Mucosa of descending colon (tissue), 3 donors: Measurements from ENCODE around the gene GLIS1. TPM values are rescaled to one million over a fixed set of nuclear protein-coding genes. Genes with fewer than 3 reads are reported as not detected.

ENCODE experiments used
- ATAC-seq: fragments of 200-7000 bp; cut with Tn5 transposase; one replicate; pipeline ENCODE4 v1.9.1; 2020; ENCODE audit warnings: mild to moderate bottlenecking, moderate library complexity
- DNase-seq, 3 donors: peaks; one replicate each; pipeline ENCODE4 v3.0.0-alpha.2; 2020
- H3K36me3 ChIP-seq: fragments of 200-600 bp; one replicate; pipeline ENCODE4 v1.8.0; 2021; ENCODE audit warnings: low read depth, mild to moderate bottlenecking
- H3K4me1 ChIP-seq: fragments of 200-600 bp; one replicate; pipeline ENCODE4 v1.8.0; 2021; ENCODE audit warnings: low read depth, mild to moderate bottlenecking
- H3K4me3 ChIP-seq: fragments of 200-600 bp; one replicate; pipeline ENCODE4 v1.8.0; 2021; ENCODE audit warnings: mild to moderate bottlenecking
- H3K9me3 ChIP-seq: fragments of 200-600 bp; one replicate; pipeline ENCODE4 v1.8.0; 2021; ENCODE audit warnings: mild to moderate bottlenecking
- CTCF ChIP-seq: fragments of 200-600 bp; IDR thresholded peaks from one replicate; pipeline ENCODE4 v1.8.0; 2022; ENCODE audit warnings: antibody characterized with exemption, mild to moderate bottlenecking
- intact Hi-C, 2 donors: fragments of 100-400 bp; cut with DNase I in 1 of 2; cut with micrococcal nuclease in 1 of 2; formaldehyde crosslinking; loops; one replicate each; pipeline versions ENCODE4 v1.11.0 to v1.11.1; 2022; cut with DNase I, micrococcal nuclease
- total RNA-seq, 3 donors: library from RNA; stranded (reverse); fragmentation: NEBNext Ultra II Directional in 2 of 3; extraction: Animal tissue kit (Norgen Biotek cat#: 25700) in 2 of 3; gene quantifications; one replicate each; pipeline versions ENCODE4 v1.2.1 to v1.2.4, GENCODE V29; 2021 to 2023
- donor health status: DM: no; HTN: no; CAD: no; lungs with moderate emphysema.
- donor health status: DM: no; HTN: no; CAD: no.
- donor health status: DM: no; HTN: yes; CAD: no.

The GLIS1 gene
- total RNA-seq, 3 donors from 2014 or later, result 0.09 to 0.24 (median 0.14) TPM

GRCh38 chr1:53728702-53729455 is 10.1 kb downstream of the GLIS1 start:
- intact Hi-C loops, result no loop called here
- ATAC-seq, result no peak
- TF ChIP-seq CTCF, result no peak
- Histone ChIP-seq H3K36me3 (no peaks in the 10 kb centered on the region), H3K9me3 (no peaks in the 10 kb centered on the region), H3K4me3 (no peak overlapping the region), H3K4me1 (no peaks in the 10 kb centered on the region)
- no peak for DNase-seq

GRCh38 chr1:53728196-53728595 is 10.8 kb downstream of the GLIS1 start:
- ATAC-seq (no peak), DNase-seq (no peak)
- intact Hi-C loops, result no loop called here
- no peaks in the 10 kb centered on the region for H3K9me3 ChIP-seq
- no peak overlapping the region for H3K4me3 ChIP-seq
- no peaks in the 10 kb centered on the region for H3K36me3 ChIP-seq
- no peaks in the 10 kb centered on the region for H3K4me1 ChIP-seq
- no peak for TF ChIP-seq CTCF

DNA sequence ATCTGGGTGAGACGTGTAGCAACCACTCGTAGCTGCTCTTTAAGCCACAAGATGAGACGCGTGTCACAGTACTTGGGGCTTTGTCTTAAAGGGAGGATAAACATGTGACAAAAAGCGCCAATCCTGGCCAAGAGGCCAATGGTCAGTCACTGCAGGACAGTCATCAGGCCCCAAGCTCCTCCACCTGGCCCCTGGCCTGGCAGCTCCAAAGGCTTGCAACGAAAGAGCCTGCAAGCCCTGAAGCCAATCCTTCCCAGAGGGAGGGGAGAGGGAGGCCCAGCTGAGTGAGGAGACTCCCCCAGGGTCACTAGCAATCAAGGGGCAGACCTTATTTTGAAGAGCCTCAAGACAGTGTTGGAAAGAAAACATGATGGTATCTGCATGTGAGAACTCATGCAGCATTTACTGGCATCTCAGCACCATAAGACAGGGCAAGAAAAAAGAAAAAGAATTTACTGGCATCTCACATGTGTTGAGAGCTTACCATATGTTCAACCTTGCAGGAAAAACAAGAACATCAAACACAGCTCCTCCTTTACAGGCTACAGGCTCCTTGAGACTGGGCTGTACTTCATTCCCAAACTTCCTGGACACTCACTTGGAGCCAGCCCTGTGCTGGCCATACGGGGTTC is 11.4 kb downstream of the GLIS1 start:
- ATAC-seq (no peak), DNase-seq (no peak)
- no peaks in the 10 kb centered on the region for H3K9me3 ChIP-seq
- no peak overlapping the region for H3K4me3 ChIP-seq
- no peak for TF ChIP-seq CTCF
- H3K4me1 ChIP-seq, result no peaks in the 10 kb centered on the region
- intact Hi-C loops, result no loop called here
- H3K36me3 ChIP-seq, result no peaks in the 10 kb centered on the region

DNA sequence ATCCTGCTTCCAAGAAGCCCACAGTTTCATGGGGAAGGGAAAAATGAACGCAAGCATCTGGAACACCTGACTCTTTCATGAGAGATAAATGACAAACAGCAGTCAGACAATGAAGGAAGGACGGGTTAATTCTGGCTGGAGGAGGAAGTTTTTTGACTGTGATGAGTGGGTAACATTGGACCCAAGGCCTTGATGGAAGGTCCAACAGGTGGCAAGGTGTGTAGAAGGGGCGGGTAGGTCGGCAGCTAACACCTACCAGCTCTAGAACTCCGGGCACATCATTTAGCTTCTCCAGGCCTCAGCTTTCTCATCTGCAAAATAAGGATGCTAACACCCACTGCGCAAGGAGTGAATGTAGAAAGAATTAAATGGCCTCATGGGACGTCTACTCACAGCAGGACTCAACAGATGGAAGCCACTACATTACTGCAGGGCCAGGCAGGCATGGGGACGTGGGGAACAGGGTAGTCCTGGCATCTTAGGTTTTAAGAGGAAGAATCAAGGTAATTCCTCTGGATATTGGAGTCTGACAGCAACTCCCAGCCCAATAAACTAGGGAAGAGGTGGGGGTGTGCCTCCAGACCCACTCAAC is 12.9 kb downstream of the GLIS1 start:
- ATAC-seq (no peak), DNase-seq (no peak)
- no peaks in the 10 kb centered on the region for H3K9me3 ChIP-seq
- H3K36me3 ChIP-seq, result no peaks in the 10 kb centered on the region
- intact Hi-C loops, result no loop called here
- no peak overlapping the region for H3K4me3 ChIP-seq
- no peaks in the 10 kb centered on the region for H3K4me1 ChIP-seq
- no peak for TF ChIP-seq CTCF

DNA sequence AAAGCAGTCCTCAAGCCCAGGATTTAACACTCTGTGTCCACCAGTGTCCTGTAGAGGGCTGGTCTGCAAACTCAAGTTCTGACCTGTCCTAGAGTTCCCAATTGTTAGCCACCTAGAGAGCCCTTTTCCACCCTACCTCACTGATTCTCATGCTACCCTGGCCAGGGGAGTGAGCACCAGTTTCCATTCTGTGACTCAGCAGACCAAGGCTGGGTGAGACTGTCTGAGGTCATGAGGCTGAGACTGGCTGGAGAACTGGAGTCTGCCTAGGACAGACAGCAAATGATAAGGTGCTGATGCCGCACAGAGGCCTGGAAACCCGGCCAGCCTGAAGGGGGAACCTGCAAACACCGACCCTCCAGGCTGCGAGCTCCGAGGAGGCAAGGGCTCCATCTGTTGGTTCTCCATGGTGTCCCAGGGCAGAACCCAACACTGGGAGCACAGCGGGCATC is 13.7 kb downstream of the GLIS1 start:
- ATAC-seq, result no peak
- no peaks in the 10 kb centered on the region for H3K9me3 ChIP-seq
- no peak overlapping the region for H3K4me3 ChIP-seq
- no peak for TF ChIP-seq CTCF
- no peak for DNase-seq
- no peaks in the 10 kb centered on the region for H3K36me3 ChIP-seq
- H3K4me1 ChIP-seq, result no peaks in the 10 kb centered on the region
- intact Hi-C loops, result no loop called here
